Activated CD4-positive, CD25-positive, alpha-beta regulatory T cell treated with anti-CD3 and anti-CD28 coated beads, Interleukin-2, amount 50 U/mL, for 16 hours (primary cell): Measurements from ENCODE around the gene SHROOM2.
"Not testable (repeated sequence)": the region's sequence is repeated elsewhere in the genome, so short reads cannot be mapped to it uniquely, and the experiment has no call there.

Experiments
- DNase-seq: peaks from one replicate; pipeline ENCODE4 v3.0.0-alpha.2; 2020; ENCODE audit warnings: low read depth, low spot score

Gene SHROOM2

GRCh38 chrX:9785944-9786797 lies at the start of gene SHROOM2:
SHROOM2 (plus strand) TSS chrX:9786429; CDS start chrX:9786546, 117 bp downstream.
- no peak for DNase-seq

- DNase-seq = no peak
Measured at GRCh38 chrX:9737363-9737762, 48.9 kb upstream of the SHROOM2 start.

GRCh38 chrX:9738151-9738550 lies 48.1 kb upstream of the SHROOM2 start:
- DNase-seq = no peak

- no peak for DNase-seq
Measured at GRCh38 chrX:9739130-9739529, 47.1 kb upstream of the SHROOM2 start.

DNA sequence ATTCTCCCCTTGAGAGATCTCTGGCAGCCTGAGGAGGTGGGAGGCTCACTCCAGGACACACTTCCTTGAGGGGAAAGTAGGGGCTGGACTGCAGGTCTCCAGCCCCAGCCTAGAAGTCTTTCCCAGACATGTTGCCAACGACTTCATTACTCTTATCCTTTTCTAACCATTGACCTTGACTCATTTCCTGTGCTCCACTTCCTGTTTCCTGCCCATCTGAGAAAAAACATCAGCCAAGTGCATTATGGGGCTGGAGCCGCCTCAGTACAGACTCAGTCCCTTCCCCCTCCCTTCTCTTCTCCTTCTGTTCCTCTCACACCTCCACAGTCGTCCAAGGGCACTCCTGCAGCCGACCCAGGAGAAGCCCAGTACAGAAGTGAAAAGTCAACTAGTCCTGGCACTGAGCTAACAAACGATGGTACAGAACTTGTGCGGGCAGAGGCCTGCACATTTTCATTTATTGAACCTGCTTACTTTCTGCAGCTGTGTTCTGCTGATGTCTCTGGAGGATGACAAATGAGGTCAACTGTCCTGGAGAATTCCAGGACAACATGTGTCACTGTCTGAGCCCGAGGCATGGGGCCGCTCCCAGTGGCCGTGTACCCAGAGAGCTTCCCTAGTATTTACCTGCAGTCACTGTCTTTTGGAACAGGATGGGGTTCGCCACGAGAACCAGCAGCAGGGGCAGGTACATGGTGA lies 40.7 kb upstream of the SHROOM2 start:
- no peak for DNase-seq

GRCh38 chrX:9746148-9746888 lies 39.9 kb upstream of the SHROOM2 start:
- DNase-seq = no peak

DNA sequence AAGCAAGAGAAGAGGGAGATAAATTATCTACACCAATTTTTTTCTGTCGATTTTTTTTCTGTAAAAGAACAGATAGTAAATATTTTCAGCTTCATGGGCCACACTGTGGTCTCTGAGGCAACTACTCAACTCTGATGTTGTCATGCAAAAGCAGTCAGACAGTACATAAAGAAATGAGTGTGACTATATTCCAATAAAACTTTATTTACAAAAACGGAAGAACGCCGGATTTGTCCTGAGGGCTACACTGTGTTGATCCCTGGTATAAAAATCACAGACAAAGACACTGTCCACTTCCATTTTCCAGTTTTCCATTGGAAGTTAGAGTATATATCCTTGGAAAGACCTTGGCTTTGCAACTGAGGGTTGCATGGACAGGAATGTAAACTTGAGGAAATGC lies 38.6 kb upstream of the SHROOM2 start:
- no peak for DNase-seq

DNA sequence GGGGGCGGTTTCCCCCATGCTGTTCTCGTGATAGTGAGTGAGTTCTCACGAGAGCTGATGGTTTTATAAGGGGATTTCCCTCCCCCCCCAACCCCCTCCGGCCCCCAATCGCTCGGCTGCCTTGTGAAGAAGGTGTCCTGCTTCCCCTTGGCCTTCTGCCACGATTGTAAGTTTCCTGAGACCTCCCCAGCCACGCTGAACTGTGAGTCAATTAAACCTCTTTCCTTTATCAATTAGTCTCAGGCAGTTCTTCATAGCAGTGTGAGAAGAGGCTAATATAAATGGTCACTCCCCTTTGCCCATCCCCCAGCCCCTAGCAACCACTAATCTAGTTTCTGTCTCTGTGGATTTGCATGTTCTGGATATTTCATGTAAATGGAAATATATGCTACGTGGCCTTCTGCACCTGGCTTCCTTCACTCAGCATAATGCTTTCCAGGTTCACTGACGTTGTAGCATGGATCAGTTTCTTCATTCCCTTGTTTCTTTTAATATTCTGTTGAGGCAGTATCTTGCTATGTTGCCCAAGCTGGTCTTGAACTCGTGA lies 37.0 kb upstream of the SHROOM2 start:
- DNase-seq = no peak

GRCh38 chrX:9757366-9757765 lies 28.9 kb upstream of the SHROOM2 start:
- no peak for DNase-seq

- no peak for DNase-seq
Measured at GRCh38 chrX:9758021-9758638, 28.1 kb upstream of the SHROOM2 start.

DNA sequence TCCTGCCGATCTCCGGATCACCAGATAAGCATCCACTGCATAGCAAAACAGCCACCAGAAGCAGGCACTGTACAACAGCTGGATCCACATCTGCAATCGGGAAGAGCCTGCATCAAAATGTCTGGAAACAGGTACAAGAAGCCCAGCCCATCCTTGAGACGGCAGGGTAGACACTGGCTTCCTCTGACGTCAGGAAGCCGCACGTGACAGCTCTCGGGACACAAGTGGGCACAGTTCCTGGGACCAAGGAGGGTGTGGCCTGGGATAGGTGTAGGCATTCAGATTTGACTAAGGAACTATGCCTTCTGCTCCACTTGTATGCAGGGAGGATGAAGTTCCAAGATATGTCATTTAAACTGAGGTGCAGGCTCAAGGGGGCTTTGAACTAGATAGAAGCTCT lies 26.9 kb upstream of the SHROOM2 start:
- no peak for DNase-seq

DNA sequence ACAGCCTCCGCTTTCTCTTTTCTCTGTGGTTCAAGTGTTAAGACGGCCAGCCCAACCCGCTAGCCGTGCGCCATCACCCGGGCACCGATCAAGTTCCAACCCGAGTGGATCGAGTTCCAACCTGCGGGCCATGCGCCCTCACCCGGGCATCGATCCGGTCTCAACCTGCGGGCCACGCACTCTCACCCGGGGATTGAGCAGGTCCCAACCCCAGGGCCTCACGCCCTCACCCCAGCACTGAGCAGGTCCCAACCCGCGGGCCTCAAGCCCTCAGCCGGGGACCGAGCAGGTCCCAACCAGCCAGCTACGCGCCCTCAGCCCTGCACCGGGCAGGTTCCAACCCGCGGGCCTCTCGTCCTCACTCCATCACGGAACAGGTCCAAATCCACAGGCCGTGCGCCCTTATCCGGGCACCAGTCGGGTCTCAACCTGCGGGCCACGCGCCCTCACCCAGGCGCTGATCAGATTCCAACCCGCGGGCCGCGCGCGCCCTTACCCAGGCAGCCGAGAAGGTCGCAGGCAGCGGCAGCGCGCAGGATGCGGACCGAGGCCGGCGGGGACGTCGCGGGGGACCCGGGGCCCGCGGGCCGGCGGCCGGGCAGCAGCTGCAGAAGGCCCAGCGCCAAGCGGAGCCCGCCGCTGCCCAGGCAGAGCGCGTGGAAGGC lies 21.0 kb upstream of the SHROOM2 start:
- no peak for DNase-seq

- DNase-seq = no peak
Measured at GRCh38 chrX:9765737-9766097, 20.5 kb upstream of the SHROOM2 start, which contains the start of gene GPR143. GPR143 (minus strand) TSS chrX:9765847; CDS start chrX:9765817, 30 bp downstream.

DNA sequence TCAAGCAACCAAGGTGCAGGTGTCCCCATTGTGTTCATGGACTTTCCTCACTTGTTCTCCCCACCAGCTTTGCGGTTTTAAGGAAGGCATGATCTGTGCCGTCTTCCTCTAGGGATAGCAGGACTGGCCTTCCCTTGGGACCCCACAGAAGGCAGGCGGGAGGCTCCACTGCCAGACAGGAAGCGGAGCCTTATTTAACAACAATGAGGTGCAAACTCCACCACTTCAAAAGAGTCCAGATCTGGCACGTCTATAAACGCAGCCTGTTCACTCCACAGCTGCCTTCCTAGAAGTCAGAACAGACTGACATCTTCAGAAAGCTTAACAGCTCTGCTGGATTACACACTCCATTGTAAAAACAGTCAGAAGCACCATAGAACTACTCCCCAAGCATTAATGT lies 18.9 kb upstream of the SHROOM2 start:
- DNase-seq = no peak

GRCh38 chrX:9768321-9768839 lies 17.8 kb upstream of the SHROOM2 start:
- DNase-seq = not testable (repeated sequence)

- DNase-seq = no peak
Measured at GRCh38 chrX:9770319-9770718, 15.9 kb upstream of the SHROOM2 start.

- DNase-seq = no peak
Measured at GRCh38 chrX:9772943-9773342, 13.3 kb upstream of the SHROOM2 start.

- no peak for DNase-seq
Measured at GRCh38 chrX:9775930-9776329, 10.3 kb upstream of the SHROOM2 start.

GRCh38 chrX:9781941-9782340 lies 4.3 kb upstream of the SHROOM2 start:
- DNase-seq = no peak

DNA sequence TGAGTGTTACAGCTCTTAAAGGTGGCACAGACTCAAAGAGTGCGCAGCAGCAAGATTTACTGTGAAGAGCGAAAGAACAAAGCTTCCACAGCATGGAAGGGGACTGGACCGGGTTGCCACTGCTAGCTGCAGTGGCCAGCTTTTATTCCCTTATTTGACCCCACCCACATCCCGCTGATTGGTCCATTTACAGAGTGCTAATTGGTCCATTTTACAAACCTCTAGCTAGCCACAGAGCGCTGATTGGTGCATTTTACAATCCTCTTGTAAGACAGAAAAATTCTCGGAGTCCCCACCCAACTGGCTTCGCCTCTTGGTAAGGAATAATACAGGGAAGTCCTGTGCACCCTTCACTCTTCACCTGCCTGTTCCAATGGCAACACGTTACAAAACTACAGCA lies 1.9 kb upstream of the SHROOM2 start:
- DNase-seq = no peak
